ENCODE data around the gene NBL1.

The NBL1 gene

DNA sequence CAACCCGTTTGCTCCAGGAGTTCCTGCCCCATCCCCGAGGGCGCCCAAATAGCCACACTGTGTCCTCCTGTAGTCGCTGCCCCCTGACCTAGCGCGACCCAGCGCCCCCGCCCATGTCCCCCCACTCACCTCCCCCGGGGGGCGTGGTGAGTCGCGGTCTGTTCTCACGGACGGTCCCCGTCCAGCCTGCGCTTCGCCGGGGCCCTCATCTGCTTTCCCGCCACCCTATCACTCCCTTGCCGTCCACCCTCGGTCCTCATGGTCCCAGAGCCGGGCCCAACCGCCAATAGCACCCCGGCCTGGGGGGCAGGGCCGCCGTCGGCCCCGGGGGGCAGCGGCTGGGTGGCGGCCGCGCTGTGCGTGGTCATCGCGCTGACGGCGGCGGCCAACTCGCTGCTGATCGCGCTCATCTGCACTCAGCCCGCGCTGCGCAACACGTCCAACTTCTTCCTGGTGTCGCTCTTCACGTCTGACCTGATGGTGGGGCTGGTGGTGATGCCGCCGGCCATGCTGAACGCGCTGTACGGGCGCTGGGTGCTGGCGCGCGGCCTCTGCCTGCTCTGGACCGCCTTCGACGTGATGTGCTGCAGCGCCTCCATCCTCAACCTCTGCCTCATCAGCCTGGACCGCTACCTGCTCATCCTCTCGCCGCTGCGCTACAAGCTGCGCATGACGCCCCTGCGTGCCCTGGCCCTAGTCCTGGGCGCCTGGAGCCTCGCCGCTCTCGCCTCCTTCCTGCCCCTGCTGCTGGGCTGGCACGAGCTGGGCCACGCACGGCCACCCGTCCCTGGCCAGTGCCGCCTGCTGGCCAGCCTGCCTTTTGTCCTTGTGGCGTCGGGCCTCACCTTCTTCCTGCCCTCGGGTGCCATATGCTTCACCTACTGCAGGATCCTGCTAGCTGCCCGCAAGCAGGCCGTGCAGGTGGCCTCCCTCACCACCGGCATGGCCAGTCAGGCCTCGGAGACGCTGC, 21.7 kb downstream of the NBL1 start:
- DNase-seq (ENCODE audit: low read depth in 3 of 3) = no peak

DNA sequence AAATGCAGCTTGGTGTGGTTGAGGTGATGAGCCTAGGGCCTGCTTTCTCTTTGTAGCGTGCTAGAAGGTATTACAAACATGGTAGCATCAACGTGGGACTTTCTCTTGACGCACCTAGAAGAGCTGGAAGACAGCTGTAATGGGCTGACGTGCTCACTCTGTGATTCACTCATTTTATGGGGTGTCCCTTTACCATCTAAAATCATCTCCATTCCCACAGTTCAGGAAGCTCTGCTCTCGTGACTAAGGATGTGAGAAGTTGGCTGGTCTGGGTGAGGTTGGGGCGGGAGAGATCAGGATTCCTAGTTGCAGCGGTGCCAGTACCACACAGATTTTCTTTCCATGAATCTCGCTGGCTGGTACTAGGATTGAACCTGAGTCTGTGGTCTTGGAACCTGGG, 24.8 kb downstream of the NBL1 start:
- DNase-seq (ENCODE audit: low read depth in 3 of 3) = no peak

DNA sequence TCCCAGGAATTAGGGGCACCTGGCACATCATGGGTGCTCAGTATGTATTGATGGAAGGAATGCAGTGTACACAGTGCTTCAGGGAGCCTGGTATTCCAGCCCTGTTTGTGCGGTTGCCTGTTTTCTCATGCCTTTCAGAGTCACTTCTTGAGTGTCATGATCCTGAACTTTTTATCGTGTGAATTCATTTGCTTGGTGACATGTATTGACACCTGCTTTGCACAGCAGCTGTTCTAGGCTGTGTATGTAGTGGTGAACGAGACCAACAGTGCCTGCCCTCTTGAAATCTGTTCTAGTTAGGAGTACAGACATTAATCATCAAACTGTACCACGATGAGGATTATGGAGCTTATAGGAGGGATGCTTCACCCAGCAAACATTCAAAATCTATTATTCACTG, 26.7 kb downstream of the NBL1 start:
- DNase-seq (ENCODE audit: low read depth in 3 of 3) = no peak

DNA sequence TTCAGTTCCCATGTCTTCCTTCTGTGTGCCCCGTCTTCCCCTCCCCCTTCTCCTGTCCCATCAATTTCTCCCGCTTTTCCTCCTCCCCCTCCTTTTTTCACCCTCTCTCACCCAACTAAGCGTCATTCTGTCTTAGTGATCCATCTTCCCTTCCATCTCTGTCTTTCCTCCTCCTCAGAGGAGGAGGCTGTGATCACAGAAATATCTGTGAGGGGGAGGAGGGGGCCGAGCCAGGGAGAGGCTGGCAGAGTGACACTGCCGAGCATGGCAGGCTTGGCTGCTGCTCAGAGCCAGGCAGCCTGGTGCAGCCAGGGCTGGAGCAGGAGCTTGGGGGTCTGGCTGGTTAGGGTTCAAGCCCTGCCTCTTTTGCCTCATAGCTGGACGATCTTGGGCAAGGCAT, 28.1 kb downstream of the NBL1 start:
- DNase-seq (ENCODE audit: low read depth in 3 of 3) = no peak

DNA sequence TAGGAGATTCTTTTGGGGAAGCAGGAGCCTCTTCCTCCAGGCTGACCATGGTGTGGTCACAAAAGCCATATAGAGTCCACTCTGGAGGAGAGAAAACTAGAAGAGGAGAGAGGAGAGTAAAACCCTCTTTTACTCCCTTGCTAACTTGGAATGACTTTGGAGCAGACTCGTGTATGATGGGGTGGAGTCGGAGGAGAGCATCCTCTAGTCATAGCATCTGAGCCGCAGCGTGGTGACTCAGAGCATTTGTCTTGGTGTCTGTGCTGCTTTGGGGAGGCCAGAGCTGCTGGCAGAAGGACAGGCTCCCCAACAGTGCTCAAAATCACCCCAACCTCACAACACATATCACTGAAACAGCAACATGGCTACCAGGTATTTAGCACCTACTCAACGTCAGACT, 31.7 kb downstream of the NBL1 start:
- no peak for DNase-seq (ENCODE audit: low read depth in 3 of 3)

DNA sequence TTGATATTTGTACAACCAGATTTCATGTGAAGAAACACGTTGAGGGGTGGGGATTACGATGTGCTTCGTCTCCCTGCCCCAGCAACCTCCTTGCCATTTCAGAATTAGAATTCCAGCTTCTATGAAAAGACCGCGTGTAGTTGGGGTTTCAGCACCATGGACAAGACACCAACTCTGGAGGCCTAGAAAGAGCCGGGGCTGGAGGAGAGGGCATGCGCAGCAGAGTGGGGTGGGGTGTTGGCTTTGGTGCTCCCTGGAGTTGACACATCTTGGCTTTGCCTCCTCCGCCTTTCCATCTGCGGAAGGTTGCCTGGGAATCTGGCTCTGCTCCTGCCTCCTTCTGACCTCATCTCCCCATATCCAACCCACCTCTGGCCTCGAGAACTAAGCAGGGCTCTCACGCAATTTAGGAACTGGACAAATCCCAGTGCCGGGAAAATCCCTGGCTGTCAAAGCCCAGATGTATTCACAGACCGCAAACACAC, 32.4 kb downstream of the NBL1 start:
- no peak for DNase-seq (ENCODE audit: low read depth in 3 of 3)

DNA sequence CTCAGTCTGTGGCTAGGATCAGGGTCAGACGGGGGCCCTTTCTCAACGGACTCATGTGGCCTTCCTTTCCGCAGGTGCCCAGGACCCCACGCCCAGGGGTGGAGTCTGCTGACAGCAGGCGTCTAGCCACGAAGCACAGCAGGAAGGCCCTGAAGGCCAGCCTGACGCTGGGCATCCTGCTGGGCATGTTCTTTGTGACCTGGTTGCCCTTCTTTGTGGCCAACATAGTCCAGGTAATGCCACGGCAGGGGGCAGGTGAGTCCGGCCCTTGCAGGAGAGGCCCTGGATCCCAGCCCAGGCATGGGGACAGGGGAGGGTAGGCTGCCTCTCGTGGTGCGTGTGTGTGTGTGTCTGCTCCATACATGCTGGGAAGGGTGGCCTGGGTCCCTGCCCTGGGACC, 34.4 kb downstream of the NBL1 start:
- no peak for DNase-seq (ENCODE audit: low read depth in 3 of 3)

DNA sequence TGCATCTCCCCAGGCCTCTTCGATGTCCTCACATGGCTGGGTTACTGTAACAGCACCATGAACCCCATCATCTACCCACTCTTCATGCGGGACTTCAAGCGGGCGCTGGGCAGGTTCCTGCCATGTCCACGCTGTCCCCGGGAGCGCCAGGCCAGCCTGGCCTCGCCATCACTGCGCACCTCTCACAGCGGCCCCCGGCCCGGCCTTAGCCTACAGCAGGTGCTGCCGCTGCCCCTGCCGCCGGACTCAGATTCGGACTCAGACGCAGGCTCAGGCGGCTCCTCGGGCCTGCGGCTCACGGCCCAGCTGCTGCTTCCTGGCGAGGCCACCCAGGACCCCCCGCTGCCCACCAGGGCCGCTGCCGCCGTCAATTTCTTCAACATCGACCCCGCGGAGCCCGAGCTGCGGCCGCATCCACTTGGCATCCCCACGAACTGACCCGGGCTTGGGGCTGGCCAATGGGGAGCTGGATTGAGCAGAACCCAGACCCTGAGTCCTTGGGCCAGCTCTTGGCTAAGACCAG, 34.9 kb downstream of the NBL1 start:
- DNase-seq (ENCODE audit: low read depth in 3 of 3) = no peak

DNA sequence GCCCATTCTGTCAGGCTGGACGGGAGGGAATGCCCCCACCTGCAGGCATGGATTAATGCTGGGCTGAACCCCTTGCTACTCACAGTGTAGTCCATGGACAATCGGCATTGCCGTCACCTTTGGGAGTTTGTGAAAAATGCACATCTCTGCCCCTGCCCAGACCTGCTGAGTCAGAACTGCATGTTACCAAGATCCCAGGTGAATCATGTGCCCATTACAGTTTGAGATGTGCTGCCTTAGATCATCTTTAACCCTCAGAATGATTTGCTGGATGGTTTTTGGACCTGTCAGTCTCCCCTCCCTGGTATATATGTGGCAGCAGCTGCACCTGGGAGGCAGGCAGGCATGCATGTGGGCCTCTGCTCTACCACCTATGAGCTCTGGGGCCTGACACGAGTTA, 35.6 kb downstream of the NBL1 start:
- DNase-seq (ENCODE audit: low read depth in 3 of 3) = no peak

DNA sequence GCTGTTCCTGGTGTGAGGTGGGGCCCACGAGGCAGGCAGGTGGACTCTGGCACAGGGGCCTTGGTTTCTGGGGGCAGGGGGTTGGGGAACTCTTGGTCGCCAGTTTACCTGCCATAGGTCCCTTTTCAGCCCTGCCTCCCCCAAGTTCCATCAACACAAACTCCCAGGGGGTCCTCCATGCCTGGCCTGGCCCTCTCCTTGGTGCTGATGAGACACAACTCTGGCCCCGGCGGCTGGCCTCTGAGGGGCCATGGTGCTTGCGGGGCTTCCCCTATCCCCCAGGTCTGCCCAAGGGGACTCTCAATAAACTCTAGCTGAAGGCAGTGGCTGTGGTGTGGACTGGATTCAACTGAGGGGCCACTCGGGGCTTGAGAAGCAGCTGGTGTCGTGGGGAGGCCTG, 36.5 kb downstream of the NBL1 start:
- no peak for DNase-seq (ENCODE audit: low read depth in 3 of 3)

DNA sequence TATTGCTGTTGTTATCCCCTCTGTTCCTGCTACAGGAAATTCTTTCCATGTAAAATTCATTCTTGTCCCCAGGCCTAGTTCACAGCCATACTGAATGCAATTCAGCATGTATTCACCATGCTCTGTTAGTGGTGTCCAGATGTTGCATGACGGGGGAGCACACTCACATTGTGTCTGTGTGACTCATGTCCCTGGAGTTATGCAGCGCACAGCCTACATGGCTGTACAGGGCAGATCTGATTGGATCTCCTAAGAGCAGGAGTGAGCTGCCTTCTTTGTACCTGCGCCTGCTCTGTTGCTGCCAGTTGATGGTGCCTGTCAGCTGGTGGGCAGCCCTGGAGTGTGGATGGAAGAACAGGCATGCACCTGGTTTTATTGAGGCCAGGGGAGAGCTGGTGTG, 38.1 kb downstream of the NBL1 start:
- no peak for DNase-seq (ENCODE audit: low read depth in 3 of 3)

DNA sequence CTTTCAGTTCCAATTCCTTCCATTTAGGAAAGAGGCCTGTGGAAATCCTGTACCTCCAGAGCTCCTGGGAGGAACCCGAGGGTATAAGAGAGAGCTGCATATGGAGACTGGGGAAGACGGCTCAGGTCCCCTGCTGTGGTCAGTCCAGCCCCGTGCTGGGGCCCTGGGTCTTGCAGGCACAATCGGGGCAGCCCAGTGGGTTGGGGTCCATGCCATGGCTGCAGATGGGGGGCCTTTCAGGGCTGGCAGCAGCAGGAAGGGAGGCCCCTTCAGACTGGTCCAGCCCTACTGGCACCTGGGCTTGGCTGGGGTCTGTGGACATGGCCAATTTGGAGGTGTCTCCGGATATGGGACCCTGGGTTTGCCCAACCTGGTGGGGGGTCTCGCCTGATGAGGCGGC, 38.8 kb downstream of the NBL1 start:
- DNase-seq (ENCODE audit: low read depth in 3 of 3) = no peak

DNA sequence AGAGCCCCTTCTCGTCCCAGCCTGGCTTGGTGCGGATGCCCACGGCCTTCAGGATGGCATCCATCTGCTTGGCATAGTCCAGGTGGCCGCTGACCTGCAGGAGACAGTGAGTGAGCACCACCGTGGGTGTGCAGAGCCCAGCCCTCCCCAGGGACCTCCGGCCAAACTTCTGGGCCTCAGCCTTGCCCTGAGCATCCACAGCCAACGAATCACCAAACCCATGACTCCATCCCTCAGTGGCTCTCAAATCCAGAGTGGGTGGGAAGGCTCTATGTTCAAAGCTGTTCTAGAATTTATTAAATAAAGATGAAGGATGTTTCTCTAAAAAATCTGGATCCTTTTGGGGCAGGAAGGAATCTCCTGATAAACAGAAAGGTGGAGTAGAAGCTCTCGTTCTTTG, 39.2 kb downstream of the NBL1 start:
- DNase-seq (ENCODE audit: low read depth in 3 of 3) = no peak

DNA sequence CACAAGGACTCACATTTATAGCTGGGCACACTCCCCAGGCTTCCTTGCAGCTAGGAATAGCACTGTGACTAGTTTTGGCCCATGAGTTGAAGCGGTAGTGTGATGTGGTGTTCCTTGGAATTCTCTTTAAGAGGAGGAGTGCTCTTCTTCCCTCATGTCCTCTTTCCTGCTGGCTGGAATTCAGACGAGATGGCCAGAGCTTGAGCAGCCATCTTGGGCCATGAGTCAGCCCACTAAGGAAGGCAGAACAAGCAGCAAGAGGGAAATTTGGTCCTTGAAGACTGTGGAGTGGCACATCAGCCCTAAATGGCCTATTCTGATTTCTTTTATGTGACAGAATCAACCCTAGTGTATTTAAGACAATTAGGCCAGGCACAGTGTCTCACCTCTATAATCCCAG, 40.6 kb downstream of the NBL1 start:
- no peak for DNase-seq (ENCODE audit: low read depth in 3 of 3)

DNA sequence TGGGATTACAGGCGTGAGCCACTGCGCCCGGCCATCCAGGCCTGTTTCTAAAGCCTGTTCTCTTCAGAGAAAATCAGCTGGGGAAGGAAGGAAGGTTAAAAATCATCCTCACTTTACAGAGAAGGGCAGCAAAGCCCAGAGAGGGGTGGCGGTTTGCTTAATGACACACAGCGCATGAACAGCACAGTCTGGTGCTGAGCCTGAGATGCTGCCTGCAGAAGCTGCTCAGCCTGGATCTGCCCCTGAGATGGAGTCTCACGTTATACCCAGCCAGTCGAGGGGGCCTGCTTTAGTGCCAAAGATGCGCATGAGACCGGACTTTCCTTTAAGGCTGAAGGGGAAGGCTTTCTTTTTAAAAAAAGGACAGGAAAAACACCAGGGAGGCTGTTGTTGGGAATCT, 41.9 kb downstream of the NBL1 start:
- no peak for DNase-seq (ENCODE audit: low read depth in 3 of 3)

DNA sequence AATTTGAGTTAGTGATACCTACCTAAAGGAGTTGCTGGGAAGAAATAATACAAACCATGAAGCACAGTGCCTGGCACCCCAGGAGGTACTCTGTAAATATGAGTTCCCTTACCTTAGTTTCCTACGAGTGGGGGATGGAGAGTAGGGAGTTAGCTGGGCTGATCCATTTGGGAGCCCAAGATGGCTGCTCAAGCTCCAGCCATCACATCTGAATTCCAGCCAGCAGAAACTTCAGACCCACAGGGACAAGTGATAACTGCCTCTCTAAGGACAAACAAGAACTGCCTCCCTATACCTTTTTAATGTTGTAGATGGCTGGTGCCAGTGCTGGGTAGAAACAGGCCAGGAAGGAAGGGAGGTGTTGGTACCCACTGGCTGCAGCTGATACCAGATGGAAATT, 43.3 kb downstream of the NBL1 start:
- DNase-seq (ENCODE audit: low read depth in 3 of 3) = no peak

DNA sequence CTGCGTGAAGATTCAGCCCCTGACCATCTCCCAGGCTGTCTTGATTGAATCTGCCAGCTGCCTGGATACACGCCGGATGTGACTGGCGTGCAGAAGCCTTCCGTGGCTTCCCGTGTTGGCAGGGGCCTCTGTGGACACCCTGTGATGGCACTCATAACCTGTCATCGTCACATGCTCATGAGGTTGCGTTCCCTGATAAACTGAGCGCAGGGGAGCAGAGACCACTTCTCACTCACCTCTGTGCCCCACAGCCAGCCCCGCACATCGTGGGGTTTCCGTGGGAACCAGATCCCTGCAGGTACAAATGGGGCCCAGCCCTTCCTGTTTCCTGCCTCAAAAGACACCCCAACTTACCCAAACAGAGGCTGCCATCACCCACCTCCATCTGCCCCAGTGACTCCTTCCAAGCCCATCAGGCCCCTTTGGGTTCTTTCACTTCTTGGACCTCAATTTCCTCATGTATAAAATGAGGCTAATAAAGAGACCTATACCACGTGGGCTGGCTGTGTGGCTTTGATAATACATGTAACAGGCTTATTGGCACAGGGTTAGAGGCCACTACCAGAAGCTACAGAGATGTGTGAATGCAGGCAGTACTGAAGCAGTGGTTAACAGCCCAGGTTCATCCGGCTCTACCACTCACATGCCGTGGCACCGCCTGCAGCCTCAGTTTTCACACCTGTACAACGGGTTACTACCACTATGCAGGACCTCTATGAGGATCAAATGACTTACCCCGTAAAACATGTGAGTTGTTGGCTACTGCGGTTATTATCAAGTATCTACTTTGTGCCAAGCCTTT, 44.1 kb downstream of the NBL1 start:
- peak in 2 of 3 experiments; percentile 5 to 13 for DNase-seq (ENCODE audit: low read depth in 3 of 3)

DNA sequence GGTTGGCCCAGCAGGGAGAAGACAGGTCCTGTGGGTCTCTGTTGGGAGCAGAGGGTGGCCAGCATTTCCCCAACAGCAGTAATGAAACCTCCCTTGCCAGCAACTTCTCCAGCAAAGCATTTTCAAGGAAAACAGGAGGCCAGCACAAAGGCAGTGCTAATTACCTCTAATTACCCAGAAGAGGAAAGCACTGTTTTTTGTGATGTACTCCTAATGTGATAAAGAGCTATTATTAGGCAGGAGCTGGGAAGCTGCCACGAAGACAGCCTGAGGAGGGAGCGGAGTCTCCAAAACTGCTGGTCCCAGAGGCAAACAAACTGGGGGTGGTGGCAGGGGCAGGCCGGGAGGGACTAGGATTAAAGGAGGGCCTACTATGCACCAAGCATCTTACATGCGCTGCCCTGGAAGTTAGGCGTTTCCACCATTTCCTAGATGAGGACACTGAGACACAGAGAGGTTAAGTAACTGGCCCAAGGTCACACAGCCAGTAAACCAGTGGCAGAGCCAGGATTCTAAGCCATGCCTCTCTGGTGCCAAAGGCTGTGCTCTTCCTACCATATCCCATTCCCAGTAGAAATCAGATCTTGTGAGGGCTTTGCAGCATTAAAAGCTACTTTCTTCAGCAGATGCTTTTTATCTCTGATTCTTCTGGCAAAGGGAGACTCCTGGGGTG, 45.1 kb downstream of the NBL1 start:
- DNase-seq (ENCODE audit: low read depth in 3 of 3) = no peak

DNA sequence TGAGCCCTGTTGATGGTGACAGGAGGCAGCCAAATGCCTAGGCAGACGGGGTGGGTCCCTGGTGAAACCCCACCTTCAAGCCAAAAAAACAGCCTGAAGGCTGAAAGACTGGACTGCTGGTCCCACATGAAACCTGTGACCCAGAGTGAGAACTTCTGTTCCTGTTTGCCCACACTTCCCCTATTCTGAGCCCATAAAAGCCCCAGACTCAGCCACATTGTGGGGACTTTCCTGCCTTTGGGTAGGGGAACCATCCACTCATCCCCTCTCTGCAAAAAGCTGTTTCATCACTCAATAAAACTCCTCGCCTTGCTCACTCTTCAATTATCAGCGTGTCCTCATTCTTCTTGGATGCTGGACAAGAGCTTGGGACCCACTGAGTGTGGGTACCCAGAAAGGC, 45.7 kb downstream of the NBL1 start:
- no peak for DNase-seq (ENCODE audit: low read depth in 3 of 3)

DNA sequence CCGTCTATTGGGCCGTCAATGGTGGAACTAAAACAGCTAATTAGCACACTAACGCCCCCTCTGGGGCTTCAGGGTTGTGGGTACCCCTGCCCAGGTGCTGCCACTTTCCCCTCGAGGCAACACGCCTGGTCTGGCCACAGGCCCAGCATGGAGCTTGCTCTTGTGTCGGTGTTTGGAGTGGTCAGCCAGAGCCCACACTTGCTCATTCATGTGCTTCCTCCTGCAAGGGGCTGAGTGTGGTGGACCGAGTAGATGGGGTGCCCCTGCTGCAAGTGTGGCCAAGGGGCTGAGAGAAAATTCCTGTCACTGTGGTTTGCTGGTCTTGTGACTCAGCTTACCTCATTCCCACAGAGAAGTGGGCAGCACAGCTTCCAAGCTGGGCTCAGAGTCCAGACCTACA, 46.2 kb downstream of the NBL1 start:
- no peak for DNase-seq (ENCODE audit: low read depth in 3 of 3)

DNA sequence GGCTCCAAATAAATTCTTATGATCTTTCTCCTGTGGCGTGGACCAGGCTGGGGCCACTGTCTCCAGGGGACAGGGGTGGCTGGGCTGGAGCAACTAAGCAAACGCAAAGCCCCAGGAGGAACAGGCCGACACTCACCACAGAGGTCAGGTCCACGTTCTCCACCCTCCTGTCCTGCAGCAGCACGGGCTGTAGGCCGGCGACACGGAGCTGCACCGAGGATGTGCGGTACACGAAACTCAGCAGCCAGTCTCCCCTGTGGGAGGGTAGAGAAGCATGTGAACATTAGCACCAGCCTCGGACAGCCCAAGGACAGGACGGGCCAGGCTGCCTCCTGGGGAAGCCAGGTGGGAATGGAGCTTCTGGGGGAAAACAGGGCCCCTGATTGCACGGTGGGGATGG, 50.2 kb downstream of the NBL1 start:
- DNase-seq (ENCODE audit: low read depth in 3 of 3) = no peak

DNA sequence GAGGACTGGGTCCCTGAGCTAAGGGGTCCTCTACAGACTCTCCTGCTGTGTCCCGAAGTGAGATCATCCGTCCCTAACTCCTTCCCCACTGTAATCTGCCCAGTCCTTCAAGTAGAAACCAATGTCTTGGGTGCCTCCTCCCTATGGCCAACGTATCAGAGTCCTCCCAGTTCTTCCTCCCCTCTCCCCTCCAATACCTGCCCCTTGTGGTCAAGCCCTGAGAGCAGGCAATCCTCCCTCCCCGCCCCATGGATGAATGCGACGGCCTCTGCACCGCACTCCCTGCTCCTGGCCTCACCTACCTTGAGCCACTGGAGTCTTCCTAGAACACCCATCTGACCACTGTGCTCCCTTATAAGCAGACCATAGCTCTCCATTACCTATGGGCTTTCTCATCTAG, 51.7 kb downstream of the NBL1 start:
- no peak for DNase-seq (ENCODE audit: low read depth in 3 of 3)
